ENCODE results near the gene CDH26.

DNA sequence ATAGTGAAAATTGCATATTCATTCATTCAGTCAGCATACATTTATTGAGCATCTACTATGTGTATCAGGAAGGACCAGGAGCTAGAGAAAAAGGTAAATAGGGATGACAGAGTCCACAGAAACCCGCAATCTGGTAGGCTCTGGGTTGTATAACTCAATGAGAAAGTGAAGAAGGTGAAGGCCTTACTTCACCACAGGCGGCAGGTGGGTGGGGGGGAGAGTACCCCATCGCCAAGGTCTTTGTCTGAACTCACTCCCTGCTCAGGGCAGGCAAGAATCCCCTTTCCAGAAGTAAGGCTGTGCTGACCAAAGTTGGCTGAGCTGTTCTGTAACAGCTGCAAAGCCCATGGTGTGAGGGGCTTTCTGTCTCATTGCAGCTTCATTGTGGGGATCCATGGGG is 81.3 kb downstream of the CDH26 start:
- TF ChIP-seq GATA2 (IDR thresholded peaks at IDR 0.05; ENCODE audit: low read depth, low read length) (no peak), GATA3 (IDR thresholded peaks at IDR 0.05; ENCODE audit: low read depth, low read length) (no peak)

All from SH-SY5Y (cell line).